Adipose tissue (tissue), 3 donors: ENCODE results near the gene LRRC8E. TPM values are rescaled to one million over a fixed set of nuclear protein-coding genes. Genes with fewer than 3 reads are reported as not detected.
"Not testable (repeated sequence)": the region's sequence is repeated elsewhere in the genome, so short reads cannot be mapped to it uniquely, and the experiment has no call there.

Experiments
- H3K27ac ChIP-seq: one replicate; pipeline ENCODE4 v1.5.1; 2013; ENCODE audit warnings: low read depth, low read length
- WGBS, 3 donors: extraction: QIAGEN DNeasy Blood & Tissue Kit; methylation state at CpG; one replicate each; pipeline ENCODE4 v1.1.7; 2013; 5-methylcytosine and 5-hydroxymethylcytosine counted together
- polyA plus RNA-seq, 3 donors: library from polyadenylated mRNA; stranded (reverse); fragments of 200-250 nt; gene quantifications; one replicate each; pipeline ENCODE4 v1.2.3, GENCODE V29; 2013
- donor health status: healthy with polysubstance abuse.
- donor health status: Bipolar disorder and iron deficiency.
- donor health status: healthy.

Gene LRRC8E
- polyA plus RNA-seq, 3 donors, result 0.22 to 4.1 (median 0.61) TPM

DNA sequence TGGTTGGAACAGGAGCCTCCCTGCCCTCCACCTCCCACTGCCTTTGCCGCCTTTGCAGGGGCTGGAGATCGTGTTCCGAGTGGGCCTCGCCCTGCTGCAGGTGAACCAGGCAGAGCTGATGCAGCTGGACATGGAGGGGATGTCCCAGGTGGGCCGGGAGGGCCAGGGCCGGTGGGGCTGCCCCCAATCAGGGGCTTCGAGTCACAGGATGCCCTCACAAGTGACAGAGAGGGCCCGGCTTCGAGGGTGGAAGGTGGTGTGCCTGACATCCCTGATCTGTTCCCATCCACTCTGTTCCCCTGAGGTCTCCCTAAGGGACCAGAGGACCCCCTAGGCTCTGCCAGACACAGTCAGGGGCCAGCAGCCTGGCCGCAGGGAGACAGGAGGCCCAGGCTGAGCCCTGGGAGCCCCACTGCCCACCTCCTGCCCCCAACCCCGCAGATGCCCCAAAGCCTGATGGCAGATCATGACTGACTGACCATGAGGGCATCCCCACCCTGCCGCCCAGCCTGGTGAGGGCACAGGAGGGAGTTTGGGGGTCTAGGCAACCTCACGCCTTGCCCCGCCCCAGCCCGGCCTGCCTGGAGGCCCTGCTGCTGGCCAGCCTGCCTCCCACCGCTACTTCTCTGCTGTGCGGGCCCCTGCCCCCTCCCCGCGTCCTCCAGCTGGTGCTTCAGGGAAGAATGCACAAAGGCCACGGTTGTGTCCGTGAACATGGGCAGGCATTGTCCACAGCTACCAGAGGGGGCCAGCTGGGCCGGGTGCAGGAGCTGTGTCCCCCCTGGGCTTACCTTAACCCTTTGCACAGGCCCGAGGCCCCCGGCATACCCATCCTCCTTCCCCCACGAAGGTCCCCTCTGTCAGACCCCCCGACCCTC lies 36.4 kb upstream of the LRRC8E start:
- WGBS, 3 donors, result 89 to 91% (median 90%) methylated on average over 23 to 26 of the region's 26 CpGs

GRCh38 chr19:7852851-7853769 lies 35.2 kb upstream of the LRRC8E start:
- WGBS, 3 donors, result 19 to 34% (median 31%) methylated on average over 45 of the region's 45 CpGs
- no peak overlapping the region for H3K27ac ChIP-seq

More for the DNA sequence above, 36.4 kb upstream of the LRRC8E start:
- H3K27ac ChIP-seq, result no peak overlapping the region

DNA sequence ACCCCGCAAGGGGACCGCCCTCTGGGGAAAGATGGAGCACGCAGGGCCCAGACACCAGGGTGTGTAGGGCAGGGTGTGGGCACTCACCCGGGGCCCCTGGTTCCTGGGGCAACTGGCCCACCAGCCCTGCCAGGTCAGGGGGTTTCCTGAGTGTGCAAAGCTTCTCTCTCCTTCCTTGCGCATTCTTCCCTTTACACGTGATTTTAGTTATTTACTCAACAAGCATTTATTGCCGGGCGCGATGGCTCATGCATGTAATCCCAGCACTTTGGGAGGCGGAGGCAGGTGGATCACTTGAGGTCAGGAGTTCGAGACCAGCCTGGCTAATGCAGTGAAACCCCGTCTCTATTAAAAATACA lies 34.6 kb upstream of the LRRC8E start:
- no peak overlapping the region for H3K27ac ChIP-seq
- WGBS, 3 donors, result 53 to 91% (median 87%) methylated on average over 12 of the region's 12 CpGs

- WGBS, 3 donors, result 89 to 92% (median 90%) methylated on average over 25 to 26 of the region's 26 CpGs
- H3K27ac ChIP-seq, result no peak overlapping the region
These were observed 32.7 kb upstream of the LRRC8E start for GRCh38 chr19:7855426-7856108.

DNA sequence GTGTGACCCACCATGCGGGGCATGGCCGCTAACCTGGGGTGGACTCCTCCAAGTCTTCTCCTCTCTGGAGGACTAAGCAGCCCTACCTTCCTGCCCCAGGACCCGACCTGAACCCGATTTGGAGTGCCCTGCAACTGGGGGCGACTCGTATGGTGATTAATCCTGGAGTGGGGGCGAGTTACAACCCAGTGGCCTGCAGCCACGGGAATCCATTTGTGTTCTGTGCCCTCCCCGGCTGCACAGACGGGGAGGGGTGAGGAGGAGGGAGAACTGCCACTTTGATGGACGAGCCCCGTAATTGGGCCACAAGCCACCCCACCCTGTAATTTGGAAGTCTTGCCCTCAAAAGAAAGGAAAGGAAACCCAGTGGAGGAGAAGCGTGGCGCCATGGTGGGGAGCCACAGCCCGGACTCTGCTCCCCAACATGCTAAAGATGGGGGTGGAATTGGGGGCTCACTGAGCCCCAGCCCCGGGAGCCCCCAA lies 32.2 kb upstream of the LRRC8E start:
- 87 to 91% (median 90%) methylated on average over 15 to 16 of the region's 16 CpGs for WGBS, 3 donors

GRCh38 chr19:7856679-7857663 lies 31.3 kb upstream of the LRRC8E start:
- WGBS, 3 donors, result 83 to 89% (median 88%) methylated on average over 38 of the region's 38 CpGs
- no peak overlapping the region for H3K27ac ChIP-seq

More for the DNA sequence above, 32.2 kb upstream of the LRRC8E start:
- no peak overlapping the region for H3K27ac ChIP-seq

DNA sequence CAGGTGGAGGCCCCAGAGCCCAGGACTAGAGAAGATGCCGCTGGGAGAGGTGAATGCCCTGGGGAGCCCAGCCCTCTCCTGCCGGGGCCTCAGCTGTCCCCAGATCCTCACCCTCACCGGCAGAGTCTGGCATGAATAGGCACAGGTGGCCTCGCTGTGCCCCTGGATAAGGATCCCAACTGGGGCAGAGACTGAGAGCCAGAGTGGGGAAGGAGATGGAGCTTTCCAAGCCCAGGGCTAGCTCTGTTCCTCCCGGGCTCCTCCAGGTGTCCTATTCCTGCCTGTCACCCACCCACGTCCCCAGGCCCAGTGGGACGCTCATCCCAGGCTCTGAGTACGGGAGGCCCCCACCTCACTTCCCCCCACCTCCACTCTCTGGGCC lies 30.6 kb upstream of the LRRC8E start:
- H3K27ac ChIP-seq, result no peak overlapping the region
- WGBS, 3 donors, result 81 to 87% (median 83%) methylated on average over 8 of the region's 8 CpGs

- WGBS, 3 donors, result 75 to 84% (median 79%) methylated on average over 21 to 29 of the region's 29 CpGs
- no peak overlapping the region for H3K27ac ChIP-seq
These were observed 30.1 kb upstream of the LRRC8E start for GRCh38 chr19:7858109-7858770.

- WGBS, 3 donors, result 93 to 98% (median 95%) methylated on average over 8 of the region's 8 CpGs
- not testable (repeated sequence) for H3K27ac ChIP-seq
These were observed 29.2 kb upstream of the LRRC8E start for GRCh38 chr19:7859087-7859486.

GRCh38 chr19:7859831-7860713 lies 28.2 kb upstream of the LRRC8E start:
- 88 to 95% (median 91%) methylated on average over 22 of the region's 22 CpGs for WGBS, 3 donors
- H3K27ac ChIP-seq, result no peak overlapping the region

DNA sequence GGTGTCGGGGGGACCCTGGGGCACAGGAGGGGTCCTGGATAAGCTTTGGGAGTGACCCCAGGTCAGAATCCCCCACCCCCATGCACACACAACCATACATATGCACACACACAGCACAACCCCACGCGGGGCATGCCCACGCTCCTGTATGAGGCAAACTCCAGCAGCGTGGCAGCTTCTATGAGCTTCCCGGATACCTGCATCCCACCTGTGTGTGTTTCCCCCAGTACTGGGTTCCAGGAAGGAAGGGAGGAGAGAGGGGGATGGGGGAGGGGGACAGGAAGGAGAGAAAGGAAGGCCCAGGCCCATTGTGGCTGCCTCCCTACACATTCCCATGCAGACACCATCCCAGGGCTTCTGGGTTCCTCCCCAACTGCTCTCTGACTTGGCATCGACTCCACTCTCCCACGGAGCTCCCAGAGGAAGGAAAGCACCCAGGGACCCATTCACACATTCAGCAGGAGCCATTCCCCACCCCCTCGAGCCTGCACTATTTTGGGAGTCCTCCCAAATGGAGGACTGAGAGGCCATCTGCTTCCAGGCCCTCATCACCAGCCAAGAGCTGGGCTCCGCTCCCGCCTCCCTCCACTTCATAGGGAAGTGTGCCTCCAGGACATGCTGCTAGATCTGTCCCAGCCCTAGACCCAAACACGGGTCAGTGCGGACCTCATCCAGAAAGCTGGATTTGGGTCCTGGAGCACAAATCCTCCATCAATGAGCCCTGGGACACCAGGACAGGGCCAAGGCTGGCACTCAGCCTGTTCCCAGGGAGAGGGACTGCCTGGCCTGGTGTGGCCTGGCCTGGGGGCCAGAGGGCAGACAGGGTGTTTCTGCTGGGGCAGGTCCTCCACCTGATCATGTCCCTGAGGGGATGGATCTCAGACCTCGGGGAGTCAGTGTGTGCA lies 27.3 kb upstream of the LRRC8E start:
- WGBS, 3 donors, result 75 to 85% (median 77%) methylated on average over 14 of the region's 14 CpGs
- no peak overlapping the region for H3K27ac ChIP-seq

DNA sequence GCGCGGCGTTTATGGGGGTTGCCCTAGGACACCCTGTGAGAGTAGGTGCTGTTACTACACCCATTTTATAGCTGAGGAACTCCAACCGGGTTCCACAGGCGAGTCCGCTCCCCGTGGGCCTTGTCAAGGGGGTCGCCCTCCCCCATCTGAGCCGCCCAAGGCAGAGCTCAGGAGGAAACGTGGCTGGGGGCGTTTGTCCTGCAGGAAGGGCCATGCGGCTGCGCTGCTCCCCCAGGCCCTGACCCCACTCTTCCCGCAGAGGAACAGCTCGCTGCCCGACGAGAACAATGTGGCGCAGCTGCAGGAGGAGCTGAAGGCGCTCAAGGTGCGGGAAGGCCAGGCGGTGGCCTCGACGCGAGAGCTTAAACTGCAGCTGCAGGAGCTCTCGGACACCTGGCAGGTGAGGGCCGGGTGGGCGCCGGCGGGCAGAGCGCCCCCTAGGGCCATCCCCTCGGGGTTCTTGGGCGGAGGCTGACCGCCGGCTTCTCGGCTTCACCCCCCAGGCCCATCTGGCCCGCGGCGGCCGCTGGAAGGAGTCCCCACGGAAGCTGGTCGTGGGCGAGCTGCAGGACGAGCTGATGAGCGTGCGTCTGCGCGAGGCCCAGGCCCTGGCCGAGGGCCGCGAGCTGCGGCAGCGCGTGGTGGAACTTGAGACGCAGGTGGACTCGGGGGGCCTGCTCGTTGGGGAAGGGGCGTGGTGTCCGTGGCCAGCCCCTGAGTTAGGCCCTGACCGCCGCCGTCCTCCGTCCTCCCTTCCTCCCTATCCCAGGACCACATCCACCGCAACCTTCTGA lies 26.5 kb upstream of the LRRC8E start:
- H3K27ac ChIP-seq, result no peak overlapping the region
- 33 to 52% (median 40%) methylated on average over 54 to 63 of the region's 63 CpGs for WGBS, 3 donors

DNA sequence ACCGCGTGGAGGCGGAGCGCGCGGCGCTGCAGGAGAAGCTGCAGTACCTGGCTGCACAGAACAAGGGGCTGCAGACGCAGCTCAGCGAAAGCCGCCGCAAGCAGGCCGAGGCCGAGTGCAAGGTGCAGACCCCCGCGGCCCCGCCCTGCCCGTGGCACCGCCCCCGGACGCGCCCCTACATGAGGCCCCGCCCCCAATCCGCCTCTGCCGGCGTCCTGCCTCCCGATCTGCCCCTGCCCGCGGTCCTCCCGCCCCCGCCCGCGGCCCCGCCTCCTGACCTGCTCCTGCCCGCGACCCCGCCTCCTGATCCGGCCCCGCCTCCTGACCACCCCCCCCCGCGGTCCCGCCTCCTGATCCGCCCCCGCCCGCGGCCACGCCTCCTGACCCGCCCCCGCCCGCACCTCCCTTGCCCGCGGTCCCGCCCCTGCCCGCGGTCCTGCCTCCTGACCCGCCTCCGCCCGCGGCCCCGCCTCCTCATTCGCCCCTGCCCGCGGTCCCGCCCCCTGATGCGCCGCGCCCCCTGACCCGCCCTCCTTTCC lies 25.8 kb upstream of the LRRC8E start:
- 5 to 10% (median 10%) methylated on average over 8 to 56 of the region's 67 CpGs for WGBS, 3 donors
- no peak overlapping the region for H3K27ac ChIP-seq
